Measurements from ENCODE around the gene FDCSP. TPM values are rescaled to one million over a fixed set of nuclear protein-coding genes. Genes with fewer than 3 reads are reported as not detected.

The FDCSP gene
- total and polyA plus RNA-seq, 2 of the 8 experiments (the other 6 are each of a cell fraction or from before 2014, with no cell fraction given), result not detected

GRCh38 chr4:70277121-70277520 lies 51.2 kb downstream of the FDCSP start:
- no peaks in the 10 kb centered on the region; the same call in 1 of the 2 replicates for H3K23me2 ChIP-seq (ENCODE audit: low read depth, low read length)
- H2BK20ac ChIP-seq (ENCODE audit: low read length), result no peak overlapping the region
- H2BK12ac ChIP-seq (ENCODE audit: low read depth, low read length), result no peak overlapping the region
- H4K5ac ChIP-seq (ENCODE audit: insufficient read length, low read depth, low read length), result no peak overlapping the region
- H3K79me2 ChIP-seq (ENCODE audit: control insufficient read depth in 1 of 2, insufficient read depth in 2 of 2, low read length in 2 of 2), result no peaks in the 10 kb centered on the region
- no peak overlapping the region for H2AFZ ChIP-seq (ENCODE audit: low read length)
- no peak overlapping the region for H3K4me2 ChIP-seq (ENCODE audit: insufficient read depth in 1 of 2, low read depth in 2 of 2, low read length in 2 of 2)
- no peak for FAIRE-seq
- no peak overlapping the region for H3K14ac ChIP-seq (ENCODE audit: insufficient read length)
- no peak overlapping the region for H3K18ac ChIP-seq (ENCODE audit: extremely low read depth, low read length)
- no peak overlapping the region for H2BK5ac ChIP-seq (ENCODE audit: low read depth, low read length)
- no peaks in the 10 kb centered on the region for H3K27me3 ChIP-seq (replicated peaks in 1 of 4; ENCODE audit: control insufficient read depth in 3 of 4, extremely low read depth in 1 of 4, insufficient read depth in 3 of 4, low read length in 3 of 4)
- no peak overlapping the region for H3K4me3 ChIP-seq (ENCODE audit: extremely low read depth in 1 of 4, insufficient read depth in 2 of 4, low read depth in 3 of 4, low read length in 4 of 4)
- no peaks in the 10 kb centered on the region for H3K9me3 ChIP-seq (ENCODE audit: insufficient read depth in 2 of 2, low read depth in 1 of 2, low read length in 1 of 2)
- DNase-seq (ENCODE audit: low read depth in 1 of 2, low spot score in 2 of 2), result no peak
- no peaks in the 10 kb centered on the region for H3K4me1 ChIP-seq (replicated peaks in 1 of 4; ENCODE audit: control insufficient read depth in 3 of 4, insufficient read depth in 4 of 4, low read length in 3 of 4)
- POLR2A ChIA-PET (ENCODE audit: partially characterized antibody), result no interaction called here
- no peak overlapping the region for H2AK5ac ChIP-seq (ENCODE audit: low read depth, low read length)
- no peak overlapping the region for H4K8ac ChIP-seq (ENCODE audit: extremely low read depth, insufficient read depth, low read length)
- no peaks in the 10 kb centered on the region for H3K79me1 ChIP-seq (ENCODE audit: low read depth, low read length)
- no peak overlapping the region for H3K27ac ChIP-seq (ENCODE audit: low read depth, low read length)
- no peak overlapping the region for H3K9ac ChIP-seq (replicated peaks in 1 of 4; ENCODE audit: extremely low read depth in 1 of 4, low read depth in 3 of 4, low read length in 3 of 4)
- no peak overlapping the region for H2BK15ac ChIP-seq (ENCODE audit: low read length)
- H4K91ac ChIP-seq (replicated peaks; ENCODE audit: insufficient read length, low read length), result no peak overlapping the region
- no peak overlapping the region for H2BK120ac ChIP-seq (replicated peaks; ENCODE audit: low read depth, low read length)
- CTCF ChIA-PET (ENCODE audit: partially characterized antibody), result no interaction called here
- H3K23ac ChIP-seq (ENCODE audit: insufficient read length), result no peak overlapping the region
- H4K20me1 ChIP-seq (replicated peaks in 1 of 2; ENCODE audit: control insufficient read depth in 1 of 2, insufficient read depth in 2 of 2, low read length in 2 of 2), result no peaks in the 10 kb centered on the region
- no peaks in the 10 kb centered on the region for H3K36me3 ChIP-seq (ENCODE audit: control insufficient read depth in 2 of 4, insufficient read depth in 4 of 4, low read length in 3 of 4)
- H3K56ac ChIP-seq (replicated peaks; ENCODE audit: insufficient read length, low read depth, low read length), result no peak overlapping the region
- 80% methylated on average over 2 of the region's 2 CpGs; no CpG with 5 or more reads in 1 of the 2 experiments for WGBS, 2 experiments (ENCODE audit: extremely low coverage in 1 of 2, insufficient coverage in 1 of 2, insufficient read length in 1 of 2, insufficient replicate concordance in 2 of 2, low coverage in 1 of 2, low lambda C conversion rate in 2 of 2, missing lambda C conversion rate in 1 of 2)
- no peak for TF ChIP-seq CHD2 (IDR thresholded peaks at IDR 0.05; ENCODE audit: low read length)
- no peak for TF ChIP-seq NANOG (IDR thresholded peaks at IDR 0.05; ENCODE audit: insufficient read depth, low read depth, low read length, poor library complexity, severe bottlenecking)
- TF ChIP-seq GABPA (IDR thresholded peaks at IDR 0.05; ENCODE audit: borderline replicate concordance, insufficient read depth, low read length), result no peak
- no peak for TF ChIP-seq CTBP2 (IDR thresholded peaks at IDR 0.05; ENCODE audit: borderline replicate concordance, insufficient read depth, insufficient read length, low read length)
- TF ChIP-seq BCL11A (IDR thresholded peaks at IDR 0.05; ENCODE audit: low read depth in 2 of 2, low read length in 2 of 2), result no peak
- no peak for TF ChIP-seq POLR2AphosphoS5 (IDR thresholded peaks at IDR 0.05; ENCODE audit: low read depth, low read length)
- H3K4ac ChIP-seq (replicated peaks; ENCODE audit: insufficient read length, low read depth, low read length), result no peak overlapping the region
